Activated naive CD4-positive, alpha-beta T cell (primary cell): Measurements from ENCODE around the gene GATM.
"Not testable (repeated sequence)": the region's sequence is repeated elsewhere in the genome, so short reads cannot be mapped to it uniquely, and the experiment has no call there.

Experiments used
- DNase-seq, 4 experiments: peaks; one replicate each; lab custom pipeline; 2025; lab: John Stamatoyannopoulos, UW

Gene GATM

GRCh38 chr15:45389351-45389750, 11.0 kb upstream of the GATM start:
- DNase-seq: no peak

GRCh38 chr15:45387380-45388007, 9.2 kb upstream of the GATM start:
- no peak for DNase-seq

- no peak for DNase-seq
Observed at GRCh38 chr15:45386974-45387373, 8.6 kb upstream of the GATM start.

DNA sequence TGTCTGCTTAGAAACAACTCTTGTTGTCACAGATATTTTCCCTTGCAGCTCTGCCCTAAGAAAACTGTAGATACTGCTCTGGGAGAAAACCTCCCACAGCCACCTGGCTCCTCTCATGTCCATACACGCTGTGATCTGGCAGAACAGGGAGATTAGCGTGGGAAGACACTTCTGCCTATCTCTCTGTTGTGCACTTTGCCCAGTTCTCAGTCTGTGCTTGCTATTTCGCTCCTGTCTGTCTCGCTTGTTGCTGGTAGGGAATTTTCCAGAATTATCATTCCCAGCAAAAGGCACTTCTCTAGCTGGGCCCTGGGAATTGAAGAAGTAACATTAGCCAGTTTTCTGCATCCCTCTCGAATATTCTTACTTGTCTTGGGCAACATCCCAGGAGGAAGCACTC, 8.1 kb upstream of the GATM start:
- no peak for DNase-seq

DNA sequence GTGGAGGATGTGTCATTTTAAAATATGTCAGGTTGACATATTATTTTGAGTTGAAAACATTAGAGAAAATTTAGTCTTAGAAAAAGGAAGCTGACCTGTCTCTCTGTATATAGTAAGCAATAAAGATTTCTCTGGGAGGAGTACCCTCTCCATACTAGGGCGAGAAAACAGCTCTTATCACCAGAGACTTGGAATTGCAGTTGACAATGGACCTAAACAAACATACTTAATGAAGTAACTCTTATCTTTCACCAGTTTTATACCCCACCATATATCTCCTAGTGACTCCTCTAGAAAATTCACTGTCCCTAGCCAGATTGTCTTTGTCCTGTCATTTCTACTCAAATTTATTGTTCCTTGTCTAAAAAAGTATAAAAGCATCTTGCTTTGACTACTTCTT, 7.2 kb upstream of the GATM start:
- DNase-seq: no peak

GRCh38 chr15:45384700-45385099, 6.4 kb upstream of the GATM start:
- no peak for DNase-seq

GRCh38 chr15:45378913-45379262, 544 bp upstream of the GATM start:
- no peak for DNase-seq

GRCh38 chr15:45377609-45378148, 665 bp downstream of the GATM start:
- DNase-seq: no peak

DNA sequence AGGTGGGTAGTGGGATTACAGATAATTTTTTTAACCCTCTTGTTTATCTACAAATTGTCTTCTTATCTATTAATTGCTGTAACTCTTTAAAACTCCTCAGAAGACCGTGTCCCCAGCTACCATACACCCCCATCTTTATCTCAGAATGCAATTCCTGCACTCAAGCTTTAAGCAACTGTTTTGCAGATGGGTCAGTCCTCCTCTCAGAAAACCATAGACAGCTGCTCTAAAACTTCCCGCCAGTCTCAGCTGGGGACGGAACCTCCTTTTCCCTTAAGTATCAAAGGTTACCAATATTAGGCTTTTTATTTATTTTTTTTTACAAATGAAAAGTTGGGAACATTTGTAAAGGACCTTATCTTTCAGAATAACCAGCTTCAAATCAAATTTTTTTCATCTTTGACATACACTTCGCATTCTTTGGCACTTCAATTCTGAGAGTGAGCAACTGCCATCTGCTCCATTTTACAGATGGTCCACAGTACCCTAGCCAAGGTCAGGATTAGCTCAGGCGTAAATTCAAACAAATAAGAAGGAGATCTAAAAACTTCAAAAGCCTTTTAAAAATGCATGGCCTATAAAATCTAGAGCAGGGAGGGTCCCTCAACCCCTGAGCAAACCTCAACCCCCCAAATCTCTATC, 1.3 kb downstream of the GATM start:
- DNase-seq: no peak

GRCh38 chr15:45376300-45376928, 1.9 kb downstream of the GATM start:
- no peak for DNase-seq

- DNase-seq: no peak
Observed at GRCh38 chr15:45375836-45376235, 2.5 kb downstream of the GATM start.

DNA sequence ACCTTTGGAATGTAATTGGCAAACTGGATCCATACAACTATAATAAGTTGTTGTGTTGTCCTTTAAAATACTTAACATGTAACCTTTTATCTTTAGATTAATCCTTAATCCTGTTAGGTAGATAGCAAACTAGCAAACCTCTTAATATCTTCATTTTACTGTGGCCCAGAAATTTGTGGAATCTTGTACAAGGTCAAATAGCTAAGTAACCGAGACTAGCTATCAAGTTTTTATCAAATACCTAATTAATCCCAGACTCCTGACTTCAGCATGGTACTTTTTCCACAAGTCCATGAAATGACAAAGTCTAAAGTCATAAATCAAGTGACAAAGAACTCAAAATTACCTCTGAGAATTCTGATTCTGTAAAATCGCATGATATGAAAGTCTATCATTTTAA, 4.4 kb downstream of the GATM start:
- no peak for DNase-seq

DNA sequence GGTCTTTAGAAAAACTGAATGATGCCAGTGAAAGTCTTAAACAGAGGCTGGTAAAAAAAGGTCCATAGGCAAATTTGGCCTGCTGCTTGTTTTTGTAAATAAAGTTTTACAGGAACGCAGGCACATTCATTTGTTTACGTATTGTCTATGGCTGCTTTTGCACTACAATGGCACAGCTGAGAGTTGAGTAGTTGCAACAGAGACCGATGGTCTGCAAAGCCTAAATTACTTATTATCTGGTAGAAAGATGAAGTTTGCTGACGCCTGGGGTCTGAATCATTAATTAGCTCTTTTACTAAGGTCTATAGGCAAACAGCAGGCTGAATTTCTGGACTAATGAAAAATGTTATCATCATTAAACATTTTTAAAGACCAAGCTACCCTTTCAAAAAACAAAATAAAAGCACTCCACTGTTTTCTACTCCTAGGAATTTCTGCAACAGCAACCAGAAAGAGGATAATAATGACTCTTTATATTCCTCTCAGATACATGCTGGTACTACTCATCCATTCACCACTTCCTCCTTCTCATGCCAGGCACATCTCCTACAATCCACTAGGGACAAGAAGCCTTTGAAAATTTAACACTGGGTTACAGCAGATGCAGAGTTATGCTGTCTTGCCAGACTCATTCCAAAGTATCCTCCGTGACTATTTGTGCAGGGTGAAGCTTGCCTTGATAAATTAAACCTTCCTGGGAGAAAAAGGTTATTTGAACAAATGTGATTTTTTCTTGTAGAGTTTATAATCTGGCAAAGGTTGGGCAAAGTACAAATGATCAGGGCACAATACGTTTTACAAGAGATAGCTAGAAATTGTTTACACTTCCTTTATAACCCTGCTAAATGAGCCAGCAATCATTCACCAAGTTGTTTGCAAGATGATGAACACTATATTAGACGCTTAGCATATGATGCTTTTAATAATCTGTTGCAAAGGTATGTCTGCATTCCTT, 6.0 kb downstream of the GATM start:
- no peak for DNase-seq

DNA sequence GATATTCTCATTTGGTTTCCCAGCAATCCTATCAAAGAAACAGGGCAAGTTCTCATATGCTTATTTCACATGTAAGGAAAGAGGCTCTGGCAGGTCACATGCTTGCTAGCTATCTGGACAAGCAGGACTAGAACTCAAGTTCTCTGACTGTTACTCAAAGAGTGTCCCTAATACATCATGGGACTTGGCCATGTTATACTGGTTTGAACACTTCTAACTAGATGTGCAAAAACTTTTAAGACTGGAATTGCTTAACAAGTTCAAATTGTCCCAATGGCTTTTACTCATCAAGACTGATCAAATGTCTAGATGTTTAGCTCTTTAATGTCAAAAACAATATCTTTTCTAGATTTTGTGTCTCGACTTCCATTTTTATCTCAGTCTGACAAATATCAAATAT, 6.8 kb downstream of the GATM start:
- DNase-seq: no peak

DNA sequence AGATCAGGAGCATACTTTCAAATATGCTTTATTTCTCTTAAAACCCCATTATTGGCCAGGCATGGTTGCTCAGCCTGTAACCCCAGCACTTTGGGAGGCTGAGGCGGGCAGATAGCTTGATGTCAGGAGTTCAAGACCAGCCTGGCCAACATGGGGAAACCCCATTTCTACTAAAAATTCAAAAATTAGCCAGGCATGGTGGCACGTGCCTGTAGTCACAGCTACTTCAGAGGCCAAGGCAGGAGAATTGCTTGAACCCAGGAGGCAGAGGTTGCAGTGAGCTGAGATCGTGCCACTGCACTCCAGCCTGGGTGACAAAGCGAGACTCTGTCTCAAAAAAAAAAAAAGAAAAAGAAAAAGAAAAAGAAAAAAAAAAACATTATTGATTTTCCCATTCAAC, 8.3 kb downstream of the GATM start:
- not testable (repeated sequence) for DNase-seq

DNA sequence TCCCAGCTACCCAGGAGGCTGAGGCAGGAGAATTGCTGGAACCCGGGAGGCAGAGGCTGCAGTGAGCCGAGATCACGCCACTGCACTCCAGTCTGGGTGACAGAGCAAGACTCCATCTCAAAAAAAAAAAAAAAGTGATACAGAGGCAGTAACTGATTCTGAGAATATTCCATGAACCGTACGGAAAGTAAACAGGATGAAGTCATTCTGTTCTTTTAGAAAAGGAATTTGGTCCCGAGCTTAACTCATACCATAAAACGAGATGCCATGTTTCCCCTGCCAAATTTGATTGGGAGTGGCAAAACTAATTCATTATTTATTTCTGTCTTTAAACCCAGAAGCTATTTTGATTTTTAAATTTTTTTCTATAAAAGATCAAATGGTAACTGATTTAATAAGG, 11.1 kb downstream of the GATM start:
- not testable (repeated sequence) for DNase-seq

DNA sequence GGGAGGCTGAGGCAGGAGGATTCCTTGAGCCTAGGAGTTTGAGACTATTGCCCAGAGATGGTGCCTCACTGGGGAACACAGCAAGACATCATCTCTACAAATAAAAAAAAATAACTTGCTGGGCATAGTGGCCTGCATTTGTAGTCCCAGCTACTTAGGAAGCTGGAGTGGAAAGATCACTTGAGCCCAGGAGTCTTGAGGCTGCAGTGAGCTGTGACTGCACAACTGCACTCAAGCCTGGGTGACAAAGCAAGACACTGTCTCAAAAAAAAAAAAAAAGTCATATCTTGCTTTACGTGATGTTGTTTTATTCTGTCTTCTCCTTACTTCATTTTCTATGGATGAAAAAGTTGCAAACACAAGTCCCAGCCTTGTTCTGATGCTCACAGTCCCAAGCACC, 14.1 kb downstream of the GATM start:
- no peak for DNase-seq

- no peak for DNase-seq
Observed at GRCh38 chr15:45363801-45364200, 14.5 kb downstream of the GATM start.

GRCh38 chr15:45363334-45363733, 15.0 kb downstream of the GATM start:
- no peak for DNase-seq

DNA sequence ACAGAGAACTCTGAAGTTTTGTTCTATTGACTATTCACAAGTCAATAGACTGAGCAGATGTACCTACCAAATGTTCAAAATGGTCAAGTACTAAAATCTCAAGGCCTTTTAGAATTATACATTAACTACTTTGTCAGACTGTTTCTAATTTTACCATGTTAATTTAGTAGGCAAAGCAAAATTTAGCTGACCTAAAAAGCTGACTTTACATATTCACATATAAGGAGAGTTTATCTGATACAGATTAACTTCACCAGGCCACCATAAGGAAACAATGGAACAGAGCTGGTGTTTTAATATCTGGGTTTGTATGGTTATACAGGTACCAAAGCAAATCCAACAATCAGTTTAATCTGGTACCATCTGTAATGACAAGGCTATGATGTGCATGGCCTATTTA, 15.9 kb downstream of the GATM start:
- no peak for DNase-seq

- DNase-seq: no peak
Observed at GRCh38 chr15:45361878-45362277, 16.5 kb downstream of the GATM start.

DNA sequence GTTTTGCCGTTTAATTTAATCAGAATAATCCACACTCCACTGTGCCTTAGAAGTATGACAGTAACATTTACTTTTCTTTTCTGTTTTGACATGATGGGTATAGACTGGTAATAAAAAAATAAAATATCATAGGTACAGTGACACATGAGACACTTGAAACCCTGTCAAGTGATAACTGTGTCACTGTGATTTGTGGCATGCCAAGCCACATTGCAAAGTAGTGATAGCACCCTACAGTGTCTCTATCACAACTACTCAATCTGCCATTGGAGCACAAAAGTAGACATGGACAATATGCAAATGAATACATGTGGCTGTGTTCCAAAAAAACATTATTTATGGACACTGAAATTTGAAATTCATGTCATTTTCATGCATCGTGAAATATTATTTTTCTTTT, 22.5 kb downstream of the GATM start:
- DNase-seq: no peak
